ENCODE measurements around the gene RPL37. TPM values are rescaled to one million over a fixed set of nuclear protein-coding genes. Genes with fewer than 3 reads are reported as not detected.

Gene RPL37
- total RNA-seq, 1 donor from 2014 or later = 1,090 TPM

- Histone ChIP-seq H3K4me3 (ENCODE audit: insufficient read depth, low read depth, low read length) (peak within 1 kb of the TSS; percentile 96), H3K9me3 (ENCODE audit: insufficient read depth, low read depth, low read length) (no peaks in the 10 kb centered on the region), H3K4me1 (ENCODE audit: insufficient read depth, low read length) (no peaks in the 10 kb centered on the region), H4K20me1 (ENCODE audit: insufficient read depth, low read length) (peaks cover 38% of the 10 kb centered on the region), H3K27ac (ENCODE audit: low read depth, low read length) (peak within 1 kb of the TSS; percentile 94), H2AFZ (ENCODE audit: low read depth, low read length) (peak within 1 kb of the TSS; percentile 99), H3K27me3 (ENCODE audit: insufficient read depth, low read length) (no peaks in the 10 kb centered on the region), H3K4me2 (ENCODE audit: low read length) (peak within 1 kb of the TSS; percentile 98), H3K36me3 (ENCODE audit: insufficient read depth, low read length) (no peaks in the 10 kb centered on the region), H3K9ac (ENCODE audit: low read length) (peak within 1 kb of the TSS; percentile 98), H3K79me2 (ENCODE audit: insufficient read depth, low read length) (peaks cover 41% of the 10 kb centered on the region)
- peak; percentile 62 for DNase-seq (ENCODE audit: low read depth)
- no peak for FAIRE-seq
- Mint-ChIP-seq H3K4me3 (ENCODE audit: unreplicated experiment) (peak within 1 kb of the TSS; percentile 90), H3K4me1 (ENCODE audit: low read depth, unreplicated experiment) (peaks cover 6% of the 10 kb centered on the region), H3K27me3 (ENCODE audit: low read depth, unreplicated experiment) (no peaks in the 10 kb centered on the region), H3K9me3 (ENCODE audit: unreplicated experiment) (no peaks in the 10 kb centered on the region), H3K36me3 (ENCODE audit: low read depth, unreplicated experiment) (peaks cover 2% of the 10 kb centered on the region), H3K27ac (ENCODE audit: unreplicated experiment) (peak within 1 kb of the TSS; percentile 96)
- TF ChIP-seq EZH2 (IDR thresholded peaks at IDR 0.05; ENCODE audit: insufficient read depth, low read length) (no peak), CTCF (IDR thresholded peaks at IDR 0.05; ENCODE audit: insufficient read depth, low read depth, low read length) (no peak)
Measured at GRCh38 chr5:40798012-40798800, 36.8 kb downstream of the RPL37 start, which contains the start of gene PRKAA1. TSS of gene PRKAA1 (minus strand) at chr5:40798374. CDS start at chr5:40798189, 185 bp downstream.

- H3K9me3 Mint-ChIP-seq (ENCODE audit: unreplicated experiment) = no peaks in the 10 kb centered on the region
- Histone ChIP-seq H3K4me2 (ENCODE audit: low read length) (peak overlapping the region; percentile 89), H3K79me2 (ENCODE audit: insufficient read depth, low read length) (peaks cover 49% of the 10 kb centered on the region), H2AFZ (ENCODE audit: low read depth, low read length) (peak overlapping the region; percentile 99), H3K27me3 (ENCODE audit: insufficient read depth, low read length) (no peaks in the 10 kb centered on the region), H3K4me1 (ENCODE audit: insufficient read depth, low read length) (no peaks in the 10 kb centered on the region), H3K4me3 (ENCODE audit: insufficient read depth, low read depth, low read length) (peak overlapping the region; percentile 96), H4K20me1 (ENCODE audit: insufficient read depth, low read length) (peaks cover 43% of the 10 kb centered on the region), H3K9me3 (ENCODE audit: insufficient read depth, low read depth, low read length) (no peaks in the 10 kb centered on the region), H3K27ac (ENCODE audit: low read depth, low read length) (peak overlapping the region; percentile 94), H3K9ac (ENCODE audit: low read length) (peak overlapping the region; percentile 98), H3K36me3 (ENCODE audit: insufficient read depth, low read length) (no peaks in the 10 kb centered on the region)
- no peaks in the 10 kb centered on the region for H3K27me3 Mint-ChIP-seq (ENCODE audit: low read depth, unreplicated experiment)
- H3K36me3 Mint-ChIP-seq (ENCODE audit: low read depth, unreplicated experiment) = peaks cover 2% of the 10 kb centered on the region
- TF ChIP-seq CTCF (IDR thresholded peaks at IDR 0.05; ENCODE audit: insufficient read depth, low read depth, low read length) (no peak), EZH2 (IDR thresholded peaks at IDR 0.05; ENCODE audit: insufficient read depth, low read length) (no peak)
- H3K27ac Mint-ChIP-seq (ENCODE audit: unreplicated experiment) = peak overlapping the region; percentile 53
- DNase-seq (ENCODE audit: low read depth) (peak; percentile 57), FAIRE-seq (no peak)
- peak overlapping the region; percentile 89 for H3K4me3 Mint-ChIP-seq (ENCODE audit: unreplicated experiment)
- peaks cover 6% of the 10 kb centered on the region for H3K4me1 Mint-ChIP-seq (ENCODE audit: low read depth, unreplicated experiment)
Measured at GRCh38 chr5:40797273-40798011, 37.6 kb downstream of the RPL37 start.
